ENCODE data around the gene DNAJC7.

- TF ChIP-seq CTCF (IDR thresholded peaks at IDR 0.05; ENCODE audit: low read depth, low read length, poor library complexity, severe bottlenecking) (peak; percentile 52), EZH2phosphoT487 (IDR thresholded peaks at IDR 0.05; ENCODE audit: borderline replicate concordance, low read length) (no peak)
These were observed 10.9 kb upstream of the DNAJC7 start for GRCh38 chr17:42027961-42028790.
